Loucy (cell line): ENCODE results near the gene WDR43.

Experiments used
- H2AFZ ChIP-seq: fragments of 200-600 bp; sonication (generic); 2 replicates; pipeline ENCODE4 v1.6.0; 2016; ENCODE audit warnings: antibody characterized with exemption, mild to moderate bottlenecking, low read length, moderate library complexity
- H3F3A ChIP-seq: fragments of 200-600 bp; 2 replicates; pipeline ENCODE4 v1.6.0; 2016; ENCODE audit warnings: antibody characterized with exemption, low read depth, mild to moderate bottlenecking
- H3K27me3 ChIP-seq: fragments of 200-600 bp; sonication (generic); 2 replicates; pipeline ENCODE4 v1.6.1; 2014; ENCODE audit warnings: low read length, mild to moderate bottlenecking; ENCODE audit not compliant: insufficient read depth, poor library complexity, severe bottlenecking
- H3K36me3 ChIP-seq: fragments of 200-600 bp; sonication (generic); 2 replicates; pipeline ENCODE4 v1.6.1; 2016; ENCODE audit warnings: low read length; ENCODE audit not compliant: insufficient read depth
- H3K4me1 ChIP-seq: fragments of 200-600 bp; sonication (generic); 2 replicates; pipeline ENCODE4 v1.5.1; 2014; ENCODE audit warnings: low read length, mild to moderate bottlenecking; ENCODE audit not compliant: insufficient read depth, poor library complexity, severe bottlenecking
- H3K4me2 ChIP-seq: fragments of 200-600 bp; sonication (generic); 2 replicates; pipeline ENCODE4 v1.6.0; 2014; ENCODE audit warnings: antibody characterized with exemption, low read length, low read depth, mild to moderate bottlenecking; ENCODE audit not compliant: poor library complexity, severe bottlenecking
- H3K4me3 ChIP-seq: fragments of 200-600 bp; sonication (generic); 2 replicates; pipeline ENCODE4 v1.5.1; 2014; ENCODE audit warnings: low read length, mild to moderate bottlenecking, mixed read lengths; ENCODE audit not compliant: poor library complexity, severe bottlenecking
- H3K79me2 ChIP-seq: fragments of 200-600 bp; sonication (generic); 2 replicates; pipeline ENCODE4 v1.6.1; 2014; ENCODE audit warnings: low read length; ENCODE audit not compliant: insufficient read depth
- H3K9ac ChIP-seq: fragments of 200-600 bp; sonication (generic); 2 replicates; pipeline ENCODE4 v1.6.0; 2014; ENCODE audit warnings: mild to moderate bottlenecking, low read depth, low read length, moderate library complexity; ENCODE audit not compliant: poor library complexity, severe bottlenecking
- H3K9me2 ChIP-seq: fragments of 200-600 bp; sonication (generic); replicated peaks from 2 replicates; pipeline ENCODE4 v1.6.1; 2016; ENCODE audit warnings: low read depth, low read length, mixed read lengths
- H3K9me3 ChIP-seq: fragments of 200-600 bp; sonication (generic); 2 replicates; pipeline ENCODE4 v1.6.1; 2014; ENCODE audit warnings: mild to moderate bottlenecking, antibody characterized with exemption, low read length, low read depth; ENCODE audit not compliant: insufficient read depth
- H4K20me1 ChIP-seq: fragments of 200-600 bp; sonication (generic); 2 replicates; pipeline ENCODE4 v1.6.0; 2014; ENCODE audit warnings: antibody characterized with exemption, low read length, mild to moderate bottlenecking; ENCODE audit not compliant: insufficient read depth, poor library complexity, severe bottlenecking
- CTCF ChIP-seq: fragments of 200-600 bp; sonication (generic); conservative IDR thresholded peaks from 2 replicates; pipeline ENCODE4 v1.5.1; 2014; ENCODE audit warnings: mild to moderate bottlenecking, antibody characterized with exemption, low read length
- EZH2phosphoT487 ChIP-seq: fragments of 200-600 bp; IDR thresholded peaks from 2 replicates; pipeline ENCODE4 v1.6.1; 2018; ENCODE audit warnings: antibody characterized with exemption, mild to moderate bottlenecking, moderate library complexity, borderline replicate concordance

Gene WDR43

DNA sequence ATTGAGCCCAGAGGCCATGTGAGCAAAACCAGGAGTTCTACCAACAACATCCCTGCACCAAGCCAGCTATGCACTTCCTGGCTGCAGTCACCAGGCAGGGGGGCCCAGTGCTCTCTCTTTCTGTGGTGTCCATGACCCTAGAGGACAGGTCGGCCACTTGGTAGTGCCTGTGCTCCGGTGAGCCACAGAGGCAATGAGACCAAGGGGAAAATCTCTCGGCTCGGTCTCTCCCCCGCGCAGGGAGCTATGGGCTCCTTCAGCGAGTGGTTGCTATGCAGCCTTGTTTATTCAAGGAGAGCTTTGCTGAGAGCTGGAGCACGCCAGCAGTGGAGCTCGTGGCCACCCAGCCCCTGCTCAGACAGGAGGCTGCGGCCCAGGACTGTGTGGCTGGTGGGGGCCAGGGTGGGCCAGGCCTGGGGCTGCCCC lies 86.6 kb downstream of the WDR43 start, which contains the start of gene TOGARAM2:
TSS of gene TOGARAM2 (plus strand) at position 283 of the 426 bp plus-strand sequence. CDS start 13,537 bp downstream, outside the sequence.
- Histone ChIP-seq H3K4me2 (no peak within 1 kb of the TSS), H3K4me1 (no peaks in the 10 kb centered on the region), H3F3A (no peaks in the 10 kb centered on the region), H2AFZ (no peak within 1 kb of the TSS), H3K4me3 (no peak within 1 kb of the TSS), H4K20me1 (no peaks in the 10 kb centered on the region), H3K27me3 (no peaks in the 10 kb centered on the region), H3K79me2 (no peaks in the 10 kb centered on the region), H3K9me2 (no peaks in the 10 kb centered on the region), H3K9me3 (no peaks in the 10 kb centered on the region), H3K36me3 (no peaks in the 10 kb centered on the region), H3K9ac (no peak within 1 kb of the TSS)
- TF ChIP-seq CTCF (no peak), EZH2phosphoT487 (no peak)

DNA sequence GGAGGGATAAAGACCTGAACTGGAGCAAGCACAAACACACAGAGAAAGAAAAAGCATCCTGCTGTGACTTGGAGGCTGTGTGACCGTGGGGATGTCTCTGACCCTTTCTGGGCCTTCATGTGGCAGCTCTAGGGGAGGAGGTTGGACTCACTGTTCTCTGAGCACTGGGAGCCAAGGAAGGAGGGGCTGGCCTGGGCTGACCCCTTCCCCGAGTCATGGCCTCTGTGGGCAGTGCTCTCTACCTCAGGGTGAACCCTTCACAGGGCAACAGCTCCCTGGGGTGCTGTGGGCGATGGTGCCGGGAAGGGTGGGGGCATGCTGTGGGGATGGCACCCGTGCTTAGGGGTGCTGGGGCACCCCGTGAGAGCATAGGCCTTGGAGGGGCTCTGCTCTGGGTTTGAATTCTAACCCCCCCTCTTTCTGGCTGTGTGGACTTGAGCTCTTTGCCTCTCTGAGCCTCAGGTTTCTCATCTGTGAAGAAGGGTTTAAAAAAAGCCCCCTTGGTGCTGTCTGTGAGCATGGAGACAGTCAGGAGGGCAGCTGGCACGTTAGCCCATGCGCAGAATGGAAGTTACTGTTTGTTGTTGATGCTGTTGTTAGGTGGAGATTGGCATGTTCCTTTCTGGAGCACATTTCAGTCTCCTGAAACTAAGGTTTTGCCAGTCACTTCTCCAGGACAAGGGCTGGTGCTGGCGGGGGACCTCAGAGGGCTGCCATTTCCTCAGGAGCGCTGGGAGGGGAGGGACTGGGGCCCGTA lies 87.3 kb downstream of the WDR43 start:
- Histone ChIP-seq H3K4me2 (no peak overlapping the region), H3K9me2 (no peaks in the 10 kb centered on the region), H2AFZ (no peak overlapping the region), H3K79me2 (no peaks in the 10 kb centered on the region), H3K27me3 (no peaks in the 10 kb centered on the region), H3K9me3 (no peaks in the 10 kb centered on the region), H3K4me1 (peaks cover 6% of the 10 kb centered on the region), H4K20me1 (no peaks in the 10 kb centered on the region), H3K9ac (no peak overlapping the region), H3K4me3 (no peak overlapping the region), H3F3A (no peaks in the 10 kb centered on the region), H3K36me3 (no peaks in the 10 kb centered on the region)
- TF ChIP-seq CTCF (no peak), EZH2phosphoT487 (no peak)

DNA sequence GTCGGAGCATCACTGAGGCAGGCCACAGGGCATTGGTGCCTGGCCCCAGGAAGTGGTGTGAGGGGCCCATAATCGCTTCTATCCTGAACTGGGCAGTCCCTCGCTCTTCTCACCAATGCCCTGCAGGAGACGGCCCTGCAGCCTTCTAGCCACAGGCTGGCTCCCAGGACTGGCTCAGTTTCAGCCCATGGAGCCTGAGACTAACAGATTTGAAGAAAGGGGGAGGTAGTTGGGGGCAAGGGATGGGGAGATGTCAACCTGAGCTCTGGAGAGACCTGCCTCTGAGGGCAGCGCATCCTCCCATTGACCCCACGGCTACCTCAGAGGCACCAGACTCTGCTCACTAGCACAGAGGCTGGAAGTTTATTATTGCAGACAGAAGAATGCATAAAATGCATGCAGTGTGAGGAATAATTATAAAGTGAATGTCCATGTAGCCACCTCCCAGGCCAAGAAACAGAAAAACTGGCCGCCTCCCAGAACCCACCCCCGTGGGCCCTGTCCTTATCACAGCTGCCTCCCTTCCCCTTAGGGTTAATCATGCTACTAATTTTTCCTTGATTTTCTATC lies 88.0 kb downstream of the WDR43 start:
- Histone ChIP-seq H3K9me2 (no peaks in the 10 kb centered on the region), H2AFZ (no peak overlapping the region), H4K20me1 (no peaks in the 10 kb centered on the region), H3K4me2 (no peak overlapping the region), H3K36me3 (no peaks in the 10 kb centered on the region), H3K27me3 (no peaks in the 10 kb centered on the region), H3K4me3 (no peak overlapping the region), H3K9ac (no peak overlapping the region), H3K4me1 (peaks cover 6% of the 10 kb centered on the region), H3K79me2 (no peaks in the 10 kb centered on the region), H3K9me3 (no peaks in the 10 kb centered on the region), H3F3A (no peaks in the 10 kb centered on the region)
- TF ChIP-seq EZH2phosphoT487: no peak
